Measurements from ENCODE around the gene KIF3A.

Gene KIF3A

GRCh38 chr5:132749506-132749905 lies 12.2 kb upstream of the KIF3A start:
- no peak for TF ChIP-seq CTCF (conservative IDR thresholded peaks at IDR 0.05; ENCODE audit: low read depth, low read length)
- DNase-seq (ENCODE audit: low read depth): no peak
- no peak overlapping the region for H3K4me3 ChIP-seq (ENCODE audit: low read length)

GRCh38 chr5:132748522-132749000 lies 11.2 kb upstream of the KIF3A start:
- no peak for DNase-seq (ENCODE audit: low read depth)
- TF ChIP-seq CTCF (conservative IDR thresholded peaks at IDR 0.05; ENCODE audit: low read depth, low read length): no peak
- H3K4me3 ChIP-seq (ENCODE audit: low read length): no peak overlapping the region

DNA sequence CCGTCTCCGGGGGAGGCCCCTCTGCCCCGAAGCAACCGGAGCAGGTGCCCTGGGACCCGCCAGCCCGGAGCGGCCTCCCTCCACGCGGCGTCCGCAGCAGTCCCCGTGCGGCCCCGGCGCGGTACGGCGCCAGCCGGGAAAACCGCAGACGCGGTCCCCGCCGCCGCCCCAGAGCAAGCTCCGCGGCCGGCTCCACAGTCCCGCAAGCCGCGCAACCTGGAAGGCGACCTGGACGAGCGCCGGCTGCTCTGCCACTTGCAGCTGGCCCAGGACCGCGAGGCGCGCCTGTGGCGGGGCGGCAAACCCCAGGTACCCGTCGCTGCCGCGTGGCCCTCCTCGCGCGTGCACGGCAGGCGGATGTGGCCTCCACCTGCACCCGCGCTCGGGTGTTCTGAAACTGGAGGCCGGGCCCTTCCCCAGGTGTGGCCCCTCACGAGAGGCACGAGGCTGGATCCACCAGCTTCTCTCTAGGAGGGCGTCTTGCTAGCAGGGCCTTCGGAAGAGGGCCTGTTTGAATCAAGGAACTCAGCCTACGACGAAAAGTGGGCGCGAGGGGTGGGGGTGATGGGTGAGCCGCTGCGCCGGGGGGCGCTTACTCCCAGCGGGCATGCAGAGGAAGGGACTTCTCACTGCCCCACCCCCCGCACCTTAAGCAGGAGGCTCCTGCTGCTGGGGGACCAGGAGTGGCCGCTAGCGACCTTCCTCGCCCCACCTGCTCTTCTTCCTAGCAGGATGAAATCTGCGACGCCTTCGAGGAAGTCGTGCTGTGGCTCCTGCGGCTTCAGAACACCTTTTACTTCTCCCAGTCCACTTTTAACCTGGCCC lies 10.5 kb upstream of the KIF3A start:
- DNase-seq (ENCODE audit: low read depth): no peak
- peak overlapping the region; percentile 58 for H3K4me3 ChIP-seq (ENCODE audit: low read length)
- no peak for TF ChIP-seq CTCF (conservative IDR thresholded peaks at IDR 0.05; ENCODE audit: low read depth, low read length)

DNA sequence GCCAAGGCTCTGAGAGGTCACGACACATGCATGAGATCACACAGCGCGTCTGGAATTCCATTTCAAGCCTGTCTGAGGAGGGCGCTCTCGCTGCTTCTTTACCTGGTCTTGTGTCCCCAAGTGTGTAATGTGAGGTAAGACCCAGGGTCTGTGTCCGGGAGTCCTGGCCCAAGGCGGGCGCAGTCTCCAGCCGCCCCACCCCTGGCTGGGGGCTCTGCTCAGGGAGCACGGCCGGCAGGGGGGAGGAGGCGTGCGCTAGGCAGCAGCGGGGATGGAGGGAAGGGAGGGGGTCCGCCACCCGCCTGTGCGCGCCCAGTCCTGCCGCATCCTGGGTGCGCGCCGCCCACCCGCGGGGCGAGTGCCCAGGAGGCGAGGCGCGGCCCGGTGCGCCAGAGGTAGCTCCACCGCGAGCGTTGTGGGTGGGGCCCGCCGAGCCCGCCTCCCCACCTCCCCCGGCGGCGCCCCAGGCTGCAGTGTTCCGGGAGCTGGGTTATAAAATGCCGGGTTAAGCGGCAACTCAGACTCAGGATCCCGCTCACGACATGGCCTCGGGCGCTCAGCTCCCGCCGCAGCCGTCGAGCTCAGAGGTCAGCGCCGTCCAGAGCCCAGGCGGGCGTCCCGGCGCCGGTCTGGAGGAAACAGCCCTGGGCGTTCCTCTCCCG lies 9.7 kb upstream of the KIF3A start, which contains the start of gene CCNI2:
Gene CCNI2 (plus strand): TSS at position 473 of the 662 bp plus-strand sequence. CDS start 70 bp downstream, at position 543.
- DNase-seq (ENCODE audit: low read depth): no peak
- peak; percentile 66 for TF ChIP-seq CTCF (conservative IDR thresholded peaks at IDR 0.05; ENCODE audit: low read depth, low read length)
- peak within 1 kb of the TSS; percentile 58 for H3K4me3 ChIP-seq (ENCODE audit: low read length)

DNA sequence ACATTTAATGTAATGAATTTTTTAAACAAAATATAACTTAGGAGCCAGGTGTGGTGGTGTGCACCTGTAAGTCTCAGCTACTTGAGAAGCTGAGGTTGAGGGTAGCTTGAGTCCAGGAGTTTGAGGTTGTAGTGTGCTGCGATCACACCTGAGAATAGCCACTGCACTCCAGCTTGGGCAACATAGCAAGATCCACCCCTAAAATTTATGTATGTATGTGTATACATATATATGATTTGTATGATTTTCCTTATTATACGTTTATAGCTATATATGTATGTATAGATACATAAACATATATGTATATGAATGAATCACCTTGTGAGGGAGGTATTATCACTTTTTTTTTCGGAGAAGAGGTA lies 9.2 kb upstream of the KIF3A start:
- peak overlapping the region; percentile 58 for H3K4me3 ChIP-seq (ENCODE audit: low read length)
- no peak for TF ChIP-seq CTCF (conservative IDR thresholded peaks at IDR 0.05; ENCODE audit: low read depth, low read length)
- DNase-seq (ENCODE audit: low read depth): no peak

DNA sequence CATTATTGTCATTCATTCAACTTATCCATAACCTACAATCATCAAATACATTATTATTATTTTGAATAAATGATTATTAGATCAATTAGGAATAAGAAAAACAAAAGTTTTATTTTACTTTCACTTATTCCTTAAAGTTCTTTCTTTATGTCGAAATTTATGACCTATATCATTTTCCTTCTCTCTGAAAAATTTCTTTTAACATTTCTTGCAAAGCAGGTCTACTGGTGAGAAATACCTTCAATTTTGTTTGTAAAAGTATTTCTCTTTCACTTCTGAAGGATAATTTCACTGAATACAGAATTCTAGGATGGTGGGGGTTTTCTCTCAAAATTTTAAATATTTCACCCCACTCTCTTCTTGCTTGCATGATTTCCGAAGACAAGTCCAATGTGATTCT lies 7.3 kb upstream of the KIF3A start:
- H3K4me3 ChIP-seq (ENCODE audit: low read length): no peak overlapping the region
- TF ChIP-seq CTCF (conservative IDR thresholded peaks at IDR 0.05; ENCODE audit: low read depth, low read length): no peak
- DNase-seq (ENCODE audit: low read depth): no peak
